K562 (cell line): Measurements from ENCODE around the gene MAP2K7. TPM values are rescaled to one million over a fixed set of nuclear protein-coding genes. Genes with fewer than 3 reads are reported as not detected.
A peak's percentile ranks its signal among the peaks of the same experiment; 100 is the strongest.

Experiments
- AFF1 ChIP-seq, 2 experiments: fragments of 450-650 bp; IDR thresholded peaks; 2 replicates each; pipeline ENCODE4 v1.6.1; 2018; ENCODE audit warnings: mild to moderate bottlenecking in 2 of 2, low read depth in 1 of 2; ENCODE audit not compliant: partially characterized antibody in 2 of 2
- ATF1 ChIP-seq, 2 experiments: fragments of 450-650 bp in 1 of 2; IDR thresholded peaks; 2 replicates each; pipeline ENCODE4 v1.6.1; 2016; ENCODE audit warnings: missing compliant biosample characterization in 1 of 2, missing genetic modification characterization in 1 of 2
- ATF7 ChIP-seq: fragments of 450-650 bp; IDR thresholded peaks from 2 replicates; pipeline ENCODE4 v1.7.1; 2014; ENCODE audit warnings: mild to moderate bottlenecking, moderate library complexity
- BACH1 ChIP-seq: fragments of 200-800 bp; sonication (Bioruptor generic); IDR thresholded peaks from 2 replicates; pipeline ENCODE4 v1.6.1; 2016; ENCODE audit warnings: missing genetic modification characterization, missing compliant biosample characterization
- CGGBP1 ChIP-seq: fragments of 250-450 bp; sonication (Bioruptor Pico); IDR thresholded peaks from 2 replicates; pipeline ENCODE4 v1.9.0; 2021; ENCODE audit warnings: mild to moderate bottlenecking
- CHAMP1 ChIP-seq: fragments of 450-650 bp; IDR thresholded peaks from 2 replicates; pipeline ENCODE4 v1.6.1; 2016; ENCODE audit warnings: mild to moderate bottlenecking
- HMBOX1 ChIP-seq: sonication (generic); IDR thresholded peaks from 2 replicates; pipeline ENCODE4 v1.6.1; 2016
- KLF13 ChIP-seq: fragments of 450-650 bp; IDR thresholded peaks from 2 replicates; pipeline ENCODE4 v1.6.1; 2016; ENCODE audit warnings: missing genetic modification characterization, low read depth, mild to moderate bottlenecking, missing compliant biosample characterization, moderate library complexity, borderline replicate concordance
- RBM22 ChIP-seq: fragments of 200-400 bp; formaldehyde crosslinking; IDR thresholded peaks from 2 replicates; pipeline ENCODE4 v1.6.1; 2018; ENCODE audit warnings: low read length, low read depth; ENCODE audit not compliant: poor library complexity, severe bottlenecking
- THRB ChIP-seq: fragments of 450-650 bp; formaldehyde crosslinking; conservative IDR thresholded peaks from 2 replicates; pipeline ENCODE4 v1.4.0; 2022; ENCODE audit warnings: mild to moderate bottlenecking, missing genetic modification characterization
- ZNF830 ChIP-seq: fragments of 250-450 bp; sonication (Bioruptor Pico); IDR thresholded peaks from 2 replicates; pipeline ENCODE4 v1.5.0; 2021; ENCODE audit warnings: mild to moderate bottlenecking
- polyA plus RNA-seq, 8 experiments: library from polyadenylated mRNA; depleted of rRNA in 4 of 8; stranded (reverse) in 5 of 8; unstranded in 3 of 8; fragments of >200 nt; fragmentation: Nextera tagmentation in 2 of 8; fragmentation: Illumina TruSeq in 1 of 8; extraction: Ambion mirVana in 2 of 8; extraction: Trizol in 1 of 8; gene quantifications; 2 replicates each; pipeline versions ENCODE4 v1.2.1 to v1.2.3, GENCODE V29; 2011 to 2014; ENCODE audit warnings: inconsistent platforms in 1 of 8, missing spikeins in 1 of 8
- total RNA-seq, 7 experiments: library from RNA; depleted of rRNA in 6 of 7; stranded (reverse); fragments of >200 nt in 6 of 7; fragmentation: Illumina TruSeq in 2 of 7; extraction: Trizol in 2 of 7; gene quantifications; 2 replicates each; pipeline versions ENCODE4 v1.2.1 to v1.2.3, GENCODE V29; 2011 to 2021; ENCODE audit warnings: low replicate concordance in 1 of 7

MAP2K7 gene
- total and polyA plus RNA-seq, 9 of the 15 experiments (the other 6 are each of a cell fraction or from before 2014, with no cell fraction given), result 0.51 to 45.8 (median 14.1) TPM

- TF ChIP-seq AFF1 (IDR thresholded peaks at IDR 0.05; ENCODE audit: low read depth in 1 of 2, partially characterized antibody in 2 of 2) (peak in 1 of 2 experiments; percentile 27), THRB (0 out of 2 replicates have a peak, but pooled peaks have one; percentile 32), ATF1 (CRISPR knock-in tag; IDR thresholded peaks at IDR 0.05) (peak; percentile 67; the same call in 1 of the 2 replicates), ATF1 (tag; IDR thresholded peaks at IDR 0.05) (peak; percentile 97), KLF13 (peak; percentile 70), ATF7 (peak; percentile 97), ZNF830 (no peak), CHAMP1 (no peak), BACH1 (tag) (no peak), RBM22 (peak; percentile 72), HMBOX1 (no peak), CGGBP1 (CRISPR knock-in tag) (peak; percentile 74; the same call in 1 of the 2 replicates)
Observed at GRCh38 chr19:7943444-7944176, 39.9 kb downstream of the MAP2K7 start, which contains the start of gene TIMM44 (continued).
